AG09309 (cell line): ENCODE results near the gene BTBD2.

Experiments used
- DNase-seq: peaks from one replicate; pipeline ENCODE4 v3.0.0-alpha.2; 2010; ENCODE audit warnings: low read depth
- H3K4me3 ChIP-seq: 2 replicates; pipeline ENCODE4 v1.5.1; 2011; ENCODE audit warnings: mild to moderate bottlenecking, low read depth, low read length, moderate library complexity; ENCODE audit not compliant: control insufficient read depth
- CTCF ChIP-seq: IDR thresholded peaks from 2 replicates; pipeline ENCODE4 v1.5.1; 2011; ENCODE audit warnings: mild to moderate bottlenecking, low read depth, low read length, inconsistent platforms; ENCODE audit not compliant: insufficient read depth, control insufficient read depth; ENCODE audit errors: missing control alignments

BTBD2 gene

GRCh38 chr19:2022289-2022688 is 6.8 kb upstream of the BTBD2 start:
- no peak overlapping the region for H3K4me3 ChIP-seq
- DNase-seq = no peak
- no peak for TF ChIP-seq CTCF

GRCh38 chr19:2021453-2022140 is 6.1 kb upstream of the BTBD2 start:
- no peak overlapping the region for H3K4me3 ChIP-seq
- no peak for DNase-seq
- TF ChIP-seq CTCF = no peak

GRCh38 chr19:2018752-2019151 is 3.2 kb upstream of the BTBD2 start:
- no peak overlapping the region for H3K4me3 ChIP-seq
- no peak for DNase-seq
- TF ChIP-seq CTCF = no peak

- TF ChIP-seq CTCF = no peak
- peak overlapping the region; percentile 37 for H3K4me3 ChIP-seq
- DNase-seq = peak; percentile 49
Observed at GRCh38 chr19:2016041-2016807, 710 bp upstream of the BTBD2 start.

GRCh38 chr19:2014731-2015607 is 545 bp downstream of the BTBD2 start:
- DNase-seq = no peak
- H3K4me3 ChIP-seq = peak overlapping the region; percentile 86
- TF ChIP-seq CTCF = no peak

- peak overlapping the region; percentile 86 for H3K4me3 ChIP-seq
- no peak for DNase-seq
- no peak for TF ChIP-seq CTCF
Observed at GRCh38 chr19:2014131-2014571, 1.4 kb downstream of the BTBD2 start.
